SU-DHL-6 (cell line): ENCODE results near the gene TNFRSF19.

Experiments used
- H2AFZ ChIP-seq: fragments of 200-600 bp; sonication (generic); 2 replicates; pipeline ENCODE4 v1.6.1; 2014; ENCODE audit warnings: low read depth, mild to moderate bottlenecking, moderate library complexity, mixed read lengths, antibody characterized with exemption, low read length; ENCODE audit not compliant: severe bottlenecking
- H3F3A ChIP-seq: fragments of 200-600 bp; shearing (Covaris generic); 2 replicates; pipeline ENCODE4 v1.6.0; 2016; ENCODE audit warnings: antibody characterized with exemption, mild to moderate bottlenecking; ENCODE audit not compliant: insufficient read depth
- H3K27ac ChIP-seq: fragments of 200-600 bp; sonication (generic); 2 replicates; pipeline ENCODE4 v1.5.1; 2016; ENCODE audit warnings: low read depth, mild to moderate bottlenecking, low read length, moderate library complexity, mixed read lengths
- H3K27me3 ChIP-seq: fragments of 200-600 bp; sonication (generic), shearing (Covaris generic); 2 replicates; pipeline ENCODE4 v1.6.0; 2014; ENCODE audit warnings: mild to moderate bottlenecking, low read length
- H3K36me3 ChIP-seq: fragments of 200-600 bp; sonication (generic); 2 replicates; pipeline ENCODE4 v1.6.1; 2014; ENCODE audit warnings: mild to moderate bottlenecking, low read length, mixed read lengths
- H3K4me2 ChIP-seq: fragments of 300-600, 200-600 bp; shearing (Covaris generic), sonication (generic); 2 replicates; pipeline ENCODE4 v1.6.0; 2014; ENCODE audit warnings: low read length, low read depth, mild to moderate bottlenecking; ENCODE audit not compliant: poor library complexity, severe bottlenecking
- H3K4me3 ChIP-seq: fragments of 200-600 bp; sonication (generic); 2 replicates; pipeline ENCODE4 v1.5.1; 2014; ENCODE audit warnings: antibody characterized with exemption, low read length, mild to moderate bottlenecking, mixed read lengths; ENCODE audit not compliant: insufficient read depth, poor library complexity, severe bottlenecking
- H3K79me2 ChIP-seq: fragments of 200-600 bp; sonication (generic); 2 replicates; pipeline ENCODE4 v1.6.1; 2014; ENCODE audit warnings: mild to moderate bottlenecking, low read length, moderate library complexity; ENCODE audit not compliant: insufficient read depth
- H3K9ac ChIP-seq: fragments of 200-600 bp; sonication (generic); 2 replicates; pipeline ENCODE4 v1.7.0; 2014; ENCODE audit warnings: mild to moderate bottlenecking, low read length
- H3K9me2 ChIP-seq: fragments of 200-600 bp; sonication (generic); replicated peaks from 2 replicates; pipeline ENCODE4 v1.6.1; 2014; ENCODE audit warnings: low read length; ENCODE audit not compliant: insufficient read depth
- H3K9me3 ChIP-seq: fragments of 200-600 bp; sonication (generic); 2 replicates; pipeline ENCODE4 v1.6.1; 2014; ENCODE audit warnings: low read length, mixed read lengths; ENCODE audit not compliant: insufficient read depth
- H4K20me1 ChIP-seq: fragments of 200-600 bp; sonication (generic); 2 replicates; pipeline ENCODE4 v1.6.1; 2014; ENCODE audit warnings: low read depth, mild to moderate bottlenecking, antibody characterized with exemption, low read length, moderate library complexity, mixed read lengths
- EZH2phosphoT487 ChIP-seq: fragments of 200-600 bp; sonication (generic), shearing (Covaris generic); conservative IDR thresholded peaks from 2 replicates; pipeline ENCODE4 v1.6.1; 2018; ENCODE audit warnings: mild to moderate bottlenecking, antibody characterized with exemption, low read length, moderate library complexity, mixed read lengths
- TF ChIP-seq, protein P1 (sequence below): fragments of 200-600 bp; sonication (generic); IDR thresholded peaks from one replicate; pipeline ENCODE4 v1.5.1; 2017; ENCODE audit warnings: antibody characterized with exemption, mild to moderate bottlenecking, low read length, moderate library complexity; ENCODE audit not compliant: insufficient read depth, poor library complexity, severe bottlenecking

Gene TNFRSF19

DNA sequence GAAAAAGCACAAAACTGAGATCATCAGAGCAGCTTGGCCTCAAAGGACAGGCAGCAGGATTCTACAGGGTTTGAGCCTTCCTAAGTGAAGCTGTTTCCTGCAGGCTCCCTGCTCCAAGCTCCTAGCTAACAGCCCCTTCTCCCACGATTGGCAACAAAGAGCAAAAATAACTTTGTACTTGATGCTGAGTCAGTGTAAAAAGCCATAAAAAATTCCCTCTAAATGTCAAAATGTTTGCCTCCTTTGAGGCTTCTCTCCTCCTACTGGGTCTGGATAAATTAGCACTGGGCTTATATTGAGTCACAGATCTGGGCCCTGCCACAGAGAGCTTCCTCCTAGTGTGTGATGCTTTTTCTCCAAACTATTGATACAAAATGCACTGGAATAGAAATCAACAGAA lies 153.3 kb downstream of the TNFRSF19 start:
- Histone ChIP-seq H3K9ac (no peak overlapping the region), H3K9me2 (no peaks in the 10 kb centered on the region), H3K27ac (no peak overlapping the region)

DNA sequence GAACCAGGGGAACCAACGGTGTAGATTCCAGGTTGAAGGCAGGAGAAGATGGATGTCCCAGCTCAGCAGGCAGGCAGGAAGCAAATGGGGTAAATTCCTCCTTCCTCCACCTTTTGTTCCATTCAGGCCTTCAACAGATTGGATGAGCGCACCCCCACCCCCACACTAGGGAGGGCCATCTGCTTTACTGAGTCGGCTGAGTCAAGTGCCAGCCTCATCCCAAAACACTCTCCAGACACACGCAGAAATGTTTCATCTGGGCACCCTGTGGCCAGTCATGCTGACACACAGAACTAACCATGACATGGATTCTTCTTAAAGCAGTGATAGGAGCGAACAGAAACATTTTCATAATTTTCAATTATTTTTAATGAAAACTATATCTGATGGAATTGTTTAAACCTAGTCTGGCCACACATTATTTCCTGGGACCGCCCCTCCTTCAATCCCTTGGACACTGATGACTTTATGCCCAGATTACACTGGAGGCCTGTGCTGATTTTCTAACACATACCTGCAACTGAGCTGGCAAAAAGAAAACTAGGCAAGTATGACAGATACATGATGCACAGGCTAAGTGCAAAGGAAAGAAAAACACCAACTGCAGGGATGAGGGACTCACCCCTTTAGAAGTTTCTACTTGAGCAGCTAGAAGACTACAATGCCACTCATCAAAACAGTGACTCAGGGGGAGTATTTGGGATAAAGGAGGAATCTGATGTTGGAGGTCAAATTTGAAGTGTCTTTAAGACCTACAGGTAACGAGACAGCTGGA lies 154.2 kb downstream of the TNFRSF19 start:
- no peaks in the 10 kb centered on the region for H3K9me2 ChIP-seq
- TF ChIP-seq, protein P1, sequence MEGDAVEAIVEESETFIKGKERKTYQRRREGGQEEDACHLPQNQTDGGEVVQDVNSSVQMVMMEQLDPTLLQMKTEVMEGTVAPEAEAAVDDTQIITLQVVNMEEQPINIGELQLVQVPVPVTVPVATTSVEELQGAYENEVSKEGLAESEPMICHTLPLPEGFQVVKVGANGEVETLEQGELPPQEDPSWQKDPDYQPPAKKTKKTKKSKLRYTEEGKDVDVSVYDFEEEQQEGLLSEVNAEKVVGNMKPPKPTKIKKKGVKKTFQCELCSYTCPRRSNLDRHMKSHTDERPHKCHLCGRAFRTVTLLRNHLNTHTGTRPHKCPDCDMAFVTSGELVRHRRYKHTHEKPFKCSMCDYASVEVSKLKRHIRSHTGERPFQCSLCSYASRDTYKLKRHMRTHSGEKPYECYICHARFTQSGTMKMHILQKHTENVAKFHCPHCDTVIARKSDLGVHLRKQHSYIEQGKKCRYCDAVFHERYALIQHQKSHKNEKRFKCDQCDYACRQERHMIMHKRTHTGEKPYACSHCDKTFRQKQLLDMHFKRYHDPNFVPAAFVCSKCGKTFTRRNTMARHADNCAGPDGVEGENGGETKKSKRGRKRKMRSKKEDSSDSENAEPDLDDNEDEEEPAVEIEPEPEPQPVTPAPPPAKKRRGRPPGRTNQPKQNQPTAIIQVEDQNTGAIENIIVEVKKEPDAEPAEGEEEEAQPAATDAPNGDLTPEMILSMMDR, result no peak
- no peak for TF ChIP-seq EZH2phosphoT487
- H3K36me3 ChIP-seq, result no peaks in the 10 kb centered on the region
- H3K4me3 ChIP-seq, result no peak overlapping the region
- H4K20me1 ChIP-seq, result no peaks in the 10 kb centered on the region
- no peak overlapping the region for H3K9ac ChIP-seq
- no peak overlapping the region for H3K27ac ChIP-seq
- H3K4me2 ChIP-seq, result no peak overlapping the region
- H2AFZ ChIP-seq, result no peak overlapping the region
- no peaks in the 10 kb centered on the region for H3K79me2 ChIP-seq
- H3F3A ChIP-seq, result no peaks in the 10 kb centered on the region
- H3K27me3 ChIP-seq, result no peaks in the 10 kb centered on the region
- no peaks in the 10 kb centered on the region for H3K9me3 ChIP-seq

More for the DNA sequence above, 153.3 kb downstream of the TNFRSF19 start:
- H3K79me2 ChIP-seq, result no peaks in the 10 kb centered on the region
- H3K4me2 ChIP-seq, result no peak overlapping the region
- no peak overlapping the region for H3K4me3 ChIP-seq
- H2AFZ ChIP-seq, result no peak overlapping the region
- no peaks in the 10 kb centered on the region for H3K36me3 ChIP-seq
- no peaks in the 10 kb centered on the region for H3F3A ChIP-seq
- no peaks in the 10 kb centered on the region for H3K27me3 ChIP-seq
- H3K9me3 ChIP-seq, result no peaks in the 10 kb centered on the region
- no peaks in the 10 kb centered on the region for H4K20me1 ChIP-seq
- TF ChIP-seq EZH2phosphoT487, result no peak
- TF ChIP-seq, protein P1, result no peak
